ENCODE measurements around the gene MKS1.

- TF ChIP-seq POLR2A (IDR thresholded peaks at IDR 0.05) (no peak), CTCF (IDR thresholded peaks at IDR 0.05) (no peak)
Observed at GRCh38 chr17:58242171-58242784, 23.2 kb upstream of the MKS1 start.
